ENCODE data around the gene PRPF40A.

Gene PRPF40A

DNA sequence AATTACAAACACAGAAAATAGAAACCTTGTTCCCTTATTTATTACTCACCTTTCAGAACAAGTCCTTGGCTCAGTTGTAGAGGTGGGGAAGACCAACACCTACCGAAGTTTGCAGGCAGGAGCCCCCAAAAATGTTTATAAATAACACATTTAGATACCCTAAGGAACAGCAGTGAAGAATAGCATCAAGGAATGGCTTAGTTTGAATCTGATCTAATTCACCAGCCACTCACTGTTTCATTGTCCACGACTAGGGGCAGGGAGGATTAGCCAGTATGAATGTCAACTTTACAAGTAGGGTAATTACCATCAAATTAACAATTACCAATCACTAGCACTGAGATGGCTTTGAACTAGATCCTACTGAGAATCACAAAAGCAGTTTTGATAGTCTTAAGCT, 65.4 kb downstream of the PRPF40A start:
- DNase-seq (ENCODE audit: low spot score) = no peak

DNA sequence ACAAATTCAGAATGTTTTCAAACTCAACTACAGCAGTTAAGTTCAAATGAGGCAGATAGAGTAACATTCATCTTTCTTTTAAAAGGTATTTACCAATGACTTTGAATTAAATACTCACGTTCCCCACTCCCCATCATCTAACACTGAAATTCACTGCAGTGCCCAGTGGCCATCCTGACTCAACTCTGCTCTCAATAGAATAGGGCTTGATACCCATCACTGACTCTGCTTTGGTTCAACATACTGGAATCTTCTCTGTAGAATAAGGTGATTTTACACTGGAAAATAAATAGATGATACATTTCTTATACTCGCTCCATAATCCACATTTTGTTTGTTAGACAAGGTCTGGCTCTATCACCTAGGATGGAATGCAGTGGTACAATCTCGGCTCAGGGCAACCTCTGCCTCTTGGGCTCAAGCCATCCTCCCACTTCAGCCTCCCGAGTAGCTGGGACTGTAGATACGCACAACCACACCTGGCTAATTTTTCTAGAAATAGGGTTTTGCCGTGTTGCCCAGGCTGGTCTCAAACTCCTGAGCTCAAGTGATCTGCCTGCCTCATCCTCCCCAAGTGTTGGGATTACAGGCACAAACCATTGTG, 66.4 kb downstream of the PRPF40A start:
- DNase-seq (ENCODE audit: low spot score) = no peak

DNA sequence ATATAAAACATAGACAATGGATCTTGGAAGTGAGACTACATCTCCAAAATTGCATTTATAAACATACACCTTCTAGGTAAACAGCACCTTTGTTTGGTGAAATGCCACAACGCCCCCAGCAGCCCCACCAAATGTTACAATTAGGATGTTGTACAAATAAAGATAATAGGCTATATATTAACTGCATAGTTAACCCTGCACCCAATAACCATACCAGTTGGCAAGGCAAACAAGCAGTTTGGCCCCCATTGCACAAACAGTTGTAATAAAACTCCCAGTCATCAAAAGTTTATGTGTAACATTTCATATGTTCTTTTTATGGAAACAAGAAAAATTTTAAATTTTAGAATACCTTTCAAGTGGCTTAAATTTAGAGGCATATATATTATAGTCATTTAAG, 67.3 kb downstream of the PRPF40A start:
- DNase-seq (ENCODE audit: low spot score) = no peak

DNA sequence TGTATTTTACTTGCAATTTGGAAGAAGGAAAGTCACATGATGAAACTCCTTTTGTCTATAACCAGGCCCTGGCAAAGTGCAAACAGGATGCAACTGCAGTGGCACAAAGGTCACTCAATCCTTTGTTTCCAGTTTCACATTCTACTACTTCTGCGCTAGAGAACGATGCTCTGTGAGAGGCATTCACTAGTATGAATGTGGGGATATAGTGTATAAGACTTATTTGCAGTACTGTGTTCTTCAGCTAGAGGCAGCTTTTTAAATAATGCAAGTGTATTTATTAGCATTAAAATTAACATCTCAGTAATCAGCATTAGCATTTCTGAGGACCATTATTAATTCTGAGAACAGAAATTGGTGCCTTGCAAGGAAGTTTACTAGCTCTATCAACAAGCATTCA, 68.9 kb downstream of the PRPF40A start:
- DNase-seq (ENCODE audit: low spot score) = peak; percentile 45

DNA sequence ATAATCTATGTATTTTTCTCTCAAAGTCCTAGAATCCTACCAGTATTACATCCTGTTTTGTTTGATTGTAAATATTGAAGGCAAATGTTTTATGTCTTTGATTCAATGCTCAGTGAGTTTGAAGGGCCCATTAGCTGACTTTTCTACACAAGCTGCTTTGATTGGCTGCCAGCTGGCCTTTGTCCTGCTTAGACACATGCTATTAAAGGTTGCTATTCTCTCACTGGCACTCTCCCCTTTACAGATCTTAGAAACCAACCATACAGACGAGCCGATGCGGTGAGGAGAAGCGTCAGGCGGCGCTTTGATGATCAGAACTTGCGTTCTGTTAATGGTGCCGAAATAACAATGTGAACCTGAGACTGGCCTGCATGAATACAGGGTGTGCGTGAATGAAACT, 69.7 kb downstream of the PRPF40A start:
- DNase-seq (ENCODE audit: low spot score) = no peak

DNA sequence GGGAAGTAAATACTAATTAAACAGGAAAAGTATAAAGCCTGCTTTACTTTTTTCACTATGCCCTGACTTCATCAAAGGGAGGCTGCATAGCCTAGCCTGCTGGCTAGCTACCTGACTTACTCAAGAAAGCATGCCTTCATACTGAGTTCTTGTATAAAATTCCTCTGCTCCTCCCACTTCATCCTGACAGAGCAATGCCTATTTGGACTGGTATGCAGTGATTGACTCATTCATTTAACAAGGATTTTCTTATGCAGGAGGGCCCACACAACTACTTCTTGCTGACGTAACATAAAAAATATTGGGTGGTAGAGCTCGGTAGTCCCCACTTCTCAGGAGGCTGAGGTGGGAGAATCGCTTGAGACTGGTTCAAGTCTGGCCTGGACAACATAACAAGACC, 70.5 kb downstream of the PRPF40A start:
- DNase-seq (ENCODE audit: low spot score) = no peak

DNA sequence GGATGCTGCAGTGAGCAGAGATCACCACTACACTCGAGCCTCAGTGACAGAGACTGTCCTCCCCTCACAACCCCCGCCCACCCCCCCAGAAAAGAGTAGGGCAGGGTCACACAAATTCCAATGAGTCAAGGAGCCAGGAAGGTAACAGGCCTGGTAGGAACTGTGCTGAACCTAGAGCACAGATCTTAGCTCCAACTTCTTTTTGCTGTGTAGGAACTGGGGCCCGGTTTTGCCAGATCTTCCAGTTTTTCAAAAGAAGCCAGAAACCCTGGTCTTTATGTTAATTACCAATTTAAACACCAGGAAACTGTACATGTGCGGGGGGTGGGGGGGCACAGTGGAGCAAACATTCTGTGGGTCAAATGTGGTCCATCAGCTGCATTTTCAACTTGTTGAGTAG, 71.0 kb downstream of the PRPF40A start:
- no peak for DNase-seq (ENCODE audit: low spot score)

DNA sequence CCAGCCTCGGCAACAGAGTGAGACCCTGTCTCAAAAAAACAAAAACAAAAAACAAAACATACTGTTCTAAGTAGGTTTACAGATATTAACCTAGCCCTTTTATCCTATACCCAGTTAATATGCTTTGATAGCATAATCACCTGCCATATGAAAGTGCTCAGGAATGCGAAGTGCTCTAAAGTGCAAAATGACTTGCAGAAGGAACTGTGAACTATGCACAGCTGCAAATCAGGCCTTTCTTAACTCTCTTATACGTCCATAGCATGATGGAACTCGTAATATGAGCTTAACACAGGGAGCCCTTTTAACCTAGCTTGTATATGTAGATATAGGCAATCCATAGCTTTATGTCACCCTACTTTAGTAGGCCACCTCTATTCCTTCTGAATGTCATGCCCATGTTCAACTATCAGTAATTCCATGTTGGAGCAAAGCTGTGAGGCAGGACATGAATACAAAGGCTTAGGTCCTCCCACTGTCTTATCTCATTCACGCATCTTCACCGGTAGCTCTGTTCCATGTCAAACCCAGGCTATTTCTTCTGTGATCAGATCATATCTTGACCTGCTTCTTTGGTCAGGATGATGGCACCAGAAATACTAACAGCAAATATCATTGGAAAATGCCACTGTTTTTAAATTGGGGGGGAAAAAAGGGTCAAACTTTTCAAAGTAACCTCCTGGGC, 72.9 kb downstream of the PRPF40A start:
- DNase-seq (ENCODE audit: low spot score) = no peak

DNA sequence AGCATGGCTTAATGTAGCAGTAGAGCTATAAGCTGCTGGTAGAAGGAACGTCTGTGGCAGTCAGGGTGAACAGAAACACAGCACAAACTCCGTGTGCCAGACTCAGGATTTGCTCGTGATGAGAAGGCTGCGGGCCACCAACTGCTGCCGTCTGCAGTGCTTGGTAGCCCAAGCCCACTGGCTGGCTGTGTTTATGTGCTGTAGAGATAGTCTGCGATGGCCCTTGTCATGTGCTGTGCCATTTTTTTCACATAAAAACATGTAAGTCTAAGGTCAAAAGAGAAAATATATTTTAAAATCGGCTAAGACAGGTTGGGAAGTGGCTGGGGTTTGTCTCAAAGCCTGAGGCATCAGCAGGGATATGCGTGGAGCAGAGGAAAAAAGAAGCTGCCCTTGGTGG, 78.7 kb downstream of the PRPF40A start:
- DNase-seq (ENCODE audit: low spot score) = no peak

DNA sequence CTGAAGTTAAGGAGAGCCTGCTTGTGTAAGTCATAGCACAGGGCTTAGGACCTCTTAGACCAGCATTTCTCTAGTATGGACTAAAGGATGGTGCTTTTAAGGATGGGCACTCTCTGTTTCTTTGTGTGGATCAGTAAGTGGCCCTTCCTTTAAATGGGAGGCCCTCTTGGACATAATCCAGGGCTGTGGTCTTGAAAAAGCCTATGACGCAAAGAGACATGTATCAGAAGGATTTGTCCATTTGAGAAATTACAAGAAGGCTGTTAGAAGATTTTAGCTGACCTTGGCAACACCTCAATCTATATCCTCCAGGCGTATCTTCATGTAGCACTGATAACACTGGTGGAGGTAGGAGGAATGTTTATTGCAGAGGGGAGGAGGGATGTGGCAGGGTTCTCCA, 79.2 kb downstream of the PRPF40A start:
- no peak for DNase-seq (ENCODE audit: low spot score)

DNA sequence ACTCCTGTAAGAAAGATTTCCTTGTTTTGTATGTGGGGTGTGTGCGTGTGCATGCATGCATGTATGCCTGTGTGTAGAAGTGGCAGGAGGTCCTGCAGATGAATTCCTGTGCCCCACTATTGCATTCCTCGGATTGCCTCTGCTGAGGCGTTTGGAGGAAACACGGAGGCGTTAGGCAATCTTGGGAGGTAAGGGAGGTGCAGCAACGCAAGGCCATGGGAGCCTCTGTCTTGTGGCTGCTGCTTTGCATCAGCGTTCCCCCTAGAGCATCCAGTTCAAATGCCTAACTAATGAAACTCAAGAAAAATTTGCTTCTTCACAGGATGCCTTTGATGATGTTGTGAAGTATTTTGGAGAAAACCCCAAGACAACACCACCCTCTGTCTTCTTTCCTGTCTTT, 80.0 kb downstream of the PRPF40A start:
- no peak for DNase-seq (ENCODE audit: low spot score)

DNA sequence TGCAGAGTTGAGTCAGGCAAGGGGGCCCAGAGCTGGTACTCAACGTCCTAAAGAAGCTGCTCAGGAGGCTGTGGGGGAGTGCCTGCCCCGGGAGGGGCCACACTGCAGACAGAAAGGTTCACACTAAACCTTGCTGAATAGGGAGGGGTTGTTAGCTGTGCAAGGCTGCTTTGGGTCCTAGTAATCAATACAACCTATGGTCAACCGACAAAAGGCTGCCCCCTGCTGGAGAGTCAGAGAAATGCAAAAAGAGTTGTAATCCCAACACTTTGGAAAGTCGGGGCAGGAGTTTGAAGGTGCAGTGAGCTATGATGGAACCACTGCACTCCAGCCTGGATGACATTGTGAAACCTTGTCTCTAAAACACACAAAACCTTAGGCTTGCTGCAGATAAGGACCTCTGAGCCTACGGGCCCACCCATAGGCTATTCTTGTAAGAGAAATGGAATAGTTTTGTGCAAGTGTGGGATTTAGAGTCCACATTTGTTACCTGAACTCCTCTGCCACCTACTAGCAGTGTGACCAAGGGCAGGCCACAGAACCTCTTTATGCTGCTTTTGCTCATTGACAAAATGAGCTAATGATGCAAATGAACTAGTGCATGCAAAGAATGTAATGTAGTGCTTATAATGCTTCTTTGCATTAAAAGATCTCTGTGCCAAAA, 81.5 kb downstream of the PRPF40A start:
- peak; percentile 68 for DNase-seq (ENCODE audit: low spot score)

DNA sequence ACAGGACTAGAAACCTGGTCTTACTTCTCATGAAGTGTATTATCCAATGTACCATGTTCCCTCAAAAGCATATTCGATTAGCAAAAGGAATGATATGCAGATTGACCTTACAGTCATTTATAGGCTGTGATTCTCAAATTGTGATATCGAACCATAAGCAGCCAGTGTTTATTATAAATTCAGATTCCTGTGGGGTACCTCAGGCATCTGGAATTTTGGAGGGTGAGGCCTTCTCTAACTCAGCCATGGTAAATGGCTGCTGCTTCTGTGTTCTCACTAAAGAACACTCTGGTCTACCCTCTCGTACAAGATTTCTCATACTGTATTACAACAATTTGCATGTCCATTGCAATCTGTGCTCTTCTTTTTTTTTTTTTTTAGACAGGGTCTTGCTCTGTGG, 84.5 kb downstream of the PRPF40A start:
- no peak for DNase-seq (ENCODE audit: low spot score)

DNA sequence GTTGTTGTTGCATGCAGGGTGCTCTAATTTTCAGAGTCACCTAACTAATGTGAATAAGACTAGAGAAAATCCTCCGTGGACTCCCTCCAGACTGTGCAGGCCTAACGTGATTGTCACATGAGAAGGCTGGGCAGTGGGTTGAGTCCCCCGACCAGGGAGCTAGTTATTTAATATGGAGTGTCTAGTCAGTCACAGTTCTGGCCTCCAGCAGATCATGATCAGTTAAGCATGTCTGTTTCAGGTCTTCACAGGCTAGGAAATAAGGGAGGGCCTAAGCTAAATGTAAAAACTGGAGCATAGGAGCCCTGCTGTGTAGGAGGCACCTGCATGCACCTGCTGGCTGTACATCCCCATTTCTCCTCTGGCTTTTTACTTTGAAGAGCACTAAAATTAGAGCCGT, 86.8 kb downstream of the PRPF40A start:
- no peak for DNase-seq (ENCODE audit: low spot score)

DNA sequence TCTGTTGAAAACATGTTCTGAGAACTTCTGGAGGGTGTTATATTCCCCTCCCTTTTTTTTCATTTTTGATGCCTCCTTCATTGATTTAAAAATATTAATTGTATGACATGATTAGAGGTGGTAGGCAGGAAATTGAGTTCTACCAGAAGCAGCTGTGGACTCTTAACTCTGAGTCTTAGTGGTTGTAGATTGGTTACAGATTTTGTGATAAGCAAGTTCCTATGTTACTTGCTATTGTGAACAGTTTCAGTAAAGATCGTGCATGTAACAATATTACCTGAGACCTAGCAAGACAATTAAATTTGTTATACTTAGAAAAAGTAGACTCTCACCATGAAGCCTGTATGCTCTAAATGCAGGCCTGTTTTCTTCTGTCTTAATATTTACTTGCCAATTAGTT, 88.1 kb downstream of the PRPF40A start:
- no peak for DNase-seq (ENCODE audit: low spot score)

DNA sequence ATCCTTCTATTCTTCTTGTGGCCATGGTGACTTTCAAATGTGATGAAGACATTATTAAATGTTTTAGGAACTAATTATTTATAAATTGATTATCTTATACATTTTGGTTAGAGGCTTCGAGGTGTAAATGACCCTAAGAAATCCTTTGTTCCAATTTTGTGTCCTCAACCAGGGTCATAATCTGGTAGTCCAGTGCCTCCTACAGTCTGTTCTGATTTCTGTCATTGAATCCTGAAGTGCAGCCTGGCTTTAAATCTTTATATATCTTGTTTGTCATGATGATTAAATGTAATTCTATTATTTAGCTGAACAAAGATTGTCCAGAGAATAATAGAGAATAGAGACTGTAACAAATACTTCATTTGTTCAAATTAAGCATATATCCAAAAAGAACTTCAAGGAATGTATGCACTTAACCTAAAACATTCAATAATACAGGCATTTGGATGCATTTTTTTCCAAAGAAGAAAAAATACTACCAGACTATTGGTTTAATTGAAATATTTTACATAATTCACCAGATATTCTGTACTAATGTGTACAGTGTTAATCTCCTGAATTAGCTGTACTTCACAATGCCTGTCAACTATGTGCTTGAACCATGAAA, 89.8 kb downstream of the PRPF40A start:
- peak; percentile 41 for DNase-seq (ENCODE audit: low spot score)

DNA sequence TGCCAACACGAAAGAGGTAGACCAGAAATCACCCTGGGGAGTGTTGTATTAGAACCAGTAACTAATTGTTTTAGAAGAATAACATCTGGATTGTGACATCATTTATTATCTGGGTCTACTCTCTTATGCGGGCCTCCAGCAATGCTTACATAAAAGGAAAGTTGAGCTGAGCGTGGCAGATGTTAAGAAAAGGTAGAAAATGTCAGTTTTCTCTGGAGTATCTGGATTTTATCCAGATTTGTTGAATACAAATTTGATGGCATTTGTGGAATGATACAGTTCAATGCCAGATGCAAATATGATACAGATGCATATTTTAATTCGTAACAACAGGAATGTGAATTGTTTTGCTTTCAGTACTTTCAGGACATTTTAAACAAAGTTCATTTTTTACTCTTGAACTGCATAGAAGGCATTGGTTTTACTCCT, 90.3 kb downstream of the PRPF40A start:
- DNase-seq (ENCODE audit: low spot score) = no peak

DNA sequence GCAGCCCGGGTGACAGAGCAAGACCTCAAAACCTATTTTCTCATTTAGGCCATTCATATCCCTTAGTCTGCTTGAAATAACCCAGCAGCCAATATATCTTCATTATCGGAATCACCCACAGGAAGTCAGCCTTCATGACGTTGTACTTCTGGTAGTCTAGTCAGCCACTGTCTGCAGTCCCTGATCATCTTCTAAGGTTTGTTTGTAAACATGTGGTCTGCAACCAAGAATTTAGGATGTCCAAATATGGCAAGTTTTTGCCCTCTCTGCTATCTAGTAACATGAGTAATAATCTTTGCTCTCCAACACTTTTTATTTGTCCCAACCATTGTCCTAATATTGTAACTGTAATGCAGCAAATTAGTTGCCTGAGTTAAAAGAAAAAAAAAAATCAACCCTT, 92.5 kb downstream of the PRPF40A start:
- no peak for DNase-seq (ENCODE audit: low spot score)

DNA sequence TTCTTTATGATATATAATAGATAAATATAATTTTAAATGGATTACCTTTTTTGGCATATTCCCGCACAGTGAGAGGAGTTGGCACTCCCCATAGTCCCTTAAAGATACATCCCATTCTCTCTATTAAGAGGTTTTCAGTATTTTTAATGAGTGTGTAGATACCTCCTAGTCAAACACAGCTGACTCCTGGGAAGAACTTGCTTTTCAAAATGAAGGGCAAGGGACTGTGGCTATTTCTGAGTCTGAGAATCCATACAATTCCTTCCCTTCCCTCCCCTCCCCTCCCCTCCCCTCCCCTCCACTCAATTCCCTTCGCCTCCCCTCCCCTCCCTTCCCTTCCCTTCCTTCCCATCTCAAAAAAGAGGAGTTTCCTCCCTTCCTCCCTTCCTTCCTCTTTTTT, 93.5 kb downstream of the PRPF40A start:
- no peak for DNase-seq (ENCODE audit: low spot score)

DNA sequence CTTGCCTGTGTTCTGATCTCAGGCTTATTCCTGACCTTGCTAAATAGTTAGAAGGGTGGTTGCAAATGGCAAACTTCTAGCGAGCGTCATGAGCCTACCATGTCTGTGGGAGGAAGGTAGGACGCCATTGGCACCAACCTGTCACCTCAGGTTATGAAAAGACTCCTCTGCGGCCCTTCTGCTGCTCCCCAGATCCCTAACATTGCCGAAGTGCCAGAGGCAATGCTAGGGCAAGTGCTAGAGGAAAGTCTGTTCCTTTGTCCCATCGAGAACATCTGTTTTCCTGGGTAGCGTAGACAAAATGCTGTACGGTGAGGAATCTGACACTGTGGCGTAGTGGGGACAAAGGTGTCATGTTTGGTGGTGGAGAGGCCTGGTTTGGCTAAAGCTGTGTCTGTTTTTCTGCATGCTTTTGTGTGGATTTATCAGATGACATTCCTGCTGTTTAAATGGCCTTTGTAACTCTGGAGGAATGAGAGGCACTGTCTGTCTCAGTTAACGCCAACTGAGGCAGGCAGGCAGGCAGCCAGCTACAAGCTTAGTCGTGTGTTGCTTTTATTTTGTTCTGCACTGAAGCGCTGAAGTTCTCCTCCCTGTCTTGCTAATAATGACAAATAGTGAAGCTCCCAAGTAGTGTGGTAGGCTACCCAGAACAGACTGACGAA, 94.1 kb downstream of the PRPF40A start:
- DNase-seq (ENCODE audit: low spot score) = no peak

DNA sequence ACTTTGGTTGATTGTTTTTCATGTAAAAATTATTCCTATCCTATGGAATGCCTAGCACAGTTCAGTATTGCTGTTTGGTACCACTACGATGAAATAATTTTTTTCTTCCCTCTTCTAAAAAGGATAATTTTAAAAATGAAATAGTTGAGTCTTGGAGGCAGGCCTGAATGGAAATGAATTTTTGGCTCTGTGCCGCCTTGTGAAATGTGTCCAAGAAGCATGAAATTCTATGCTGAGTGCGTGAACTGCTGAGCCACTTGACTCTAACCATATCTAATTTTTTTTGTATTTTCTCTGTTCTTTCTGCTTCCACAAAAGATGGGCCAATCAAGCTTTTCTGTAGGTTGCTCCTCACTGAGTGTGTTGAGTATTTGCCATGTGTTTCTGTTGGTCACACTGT, 95.0 kb downstream of the PRPF40A start:
- DNase-seq (ENCODE audit: low spot score) = no peak

DNA sequence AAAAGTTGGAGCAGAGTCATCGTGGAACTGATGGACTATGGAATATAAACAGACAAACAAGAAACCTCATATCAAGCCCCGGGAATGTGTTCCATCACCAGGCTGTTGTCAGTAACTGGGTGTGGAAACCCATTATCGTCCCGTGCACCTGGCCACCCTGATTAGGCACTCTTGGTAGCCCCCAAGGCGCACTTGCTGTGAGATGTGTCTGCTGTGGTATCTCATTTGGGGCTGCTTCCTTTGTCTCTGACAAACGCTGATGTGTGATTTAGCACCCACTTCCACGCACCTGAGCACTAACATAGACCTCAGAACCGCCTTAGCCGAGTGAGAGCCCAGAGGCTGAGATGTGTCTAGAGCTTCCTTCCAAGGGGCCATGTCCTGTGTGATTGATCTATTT, 96.3 kb downstream of the PRPF40A start:
- no peak for DNase-seq (ENCODE audit: low spot score)

DNA sequence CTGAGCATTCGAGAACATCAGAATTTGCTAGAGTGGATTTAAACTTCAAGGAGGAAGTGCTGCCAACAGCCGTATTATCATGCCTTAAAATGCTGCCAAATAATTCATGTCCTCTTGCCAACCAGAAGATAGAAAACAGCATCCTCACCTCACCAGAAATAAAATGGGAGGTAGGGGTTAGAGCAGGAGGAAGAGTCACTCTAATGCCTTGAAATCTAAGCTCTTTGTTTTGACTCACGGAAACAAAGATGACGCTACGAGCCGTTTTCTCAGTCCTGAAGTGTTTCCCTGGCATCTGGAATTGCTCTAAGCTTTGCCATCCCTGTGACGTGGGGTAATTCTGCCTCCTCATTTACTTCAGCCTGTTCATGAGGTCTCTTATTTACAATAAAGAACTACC, 97.1 kb downstream of the PRPF40A start:
- no peak for DNase-seq (ENCODE audit: low spot score)

All from NAMALWA (cell line).